Measurements from ENCODE around the gene AQP1.

DNA sequence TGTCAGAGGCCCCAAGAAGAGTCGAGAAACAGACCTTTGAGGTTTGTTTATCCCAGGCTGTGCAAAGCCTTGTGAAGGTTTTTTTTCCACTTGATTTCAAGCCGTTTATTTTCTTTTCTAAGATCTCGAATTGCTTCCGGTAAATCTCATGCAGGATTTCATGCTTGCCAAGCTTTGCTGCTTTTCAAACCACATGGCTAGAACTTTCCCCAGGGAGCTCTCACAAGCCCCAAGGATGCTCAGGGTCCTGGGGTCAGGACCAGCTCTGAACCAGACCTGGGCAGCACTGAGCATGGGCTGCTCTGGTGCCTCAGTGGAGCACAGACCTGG is 48.0 kb upstream of the AQP1 start:
- no peak for TF ChIP-seq POLR2AphosphoS5 (IDR thresholded peaks at IDR 0.05)
- TF ChIP-seq, protein P1, sequence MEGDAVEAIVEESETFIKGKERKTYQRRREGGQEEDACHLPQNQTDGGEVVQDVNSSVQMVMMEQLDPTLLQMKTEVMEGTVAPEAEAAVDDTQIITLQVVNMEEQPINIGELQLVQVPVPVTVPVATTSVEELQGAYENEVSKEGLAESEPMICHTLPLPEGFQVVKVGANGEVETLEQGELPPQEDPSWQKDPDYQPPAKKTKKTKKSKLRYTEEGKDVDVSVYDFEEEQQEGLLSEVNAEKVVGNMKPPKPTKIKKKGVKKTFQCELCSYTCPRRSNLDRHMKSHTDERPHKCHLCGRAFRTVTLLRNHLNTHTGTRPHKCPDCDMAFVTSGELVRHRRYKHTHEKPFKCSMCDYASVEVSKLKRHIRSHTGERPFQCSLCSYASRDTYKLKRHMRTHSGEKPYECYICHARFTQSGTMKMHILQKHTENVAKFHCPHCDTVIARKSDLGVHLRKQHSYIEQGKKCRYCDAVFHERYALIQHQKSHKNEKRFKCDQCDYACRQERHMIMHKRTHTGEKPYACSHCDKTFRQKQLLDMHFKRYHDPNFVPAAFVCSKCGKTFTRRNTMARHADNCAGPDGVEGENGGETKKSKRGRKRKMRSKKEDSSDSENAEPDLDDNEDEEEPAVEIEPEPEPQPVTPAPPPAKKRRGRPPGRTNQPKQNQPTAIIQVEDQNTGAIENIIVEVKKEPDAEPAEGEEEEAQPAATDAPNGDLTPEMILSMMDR (IDR thresholded peaks at IDR 0.05) = no peak
